Neural progenitor cell (in vitro differentiated cells): Measurements from ENCODE around the gene PHF23.

Experiments
- EZH2 ChIP-seq: fragments of 200-600 bp; sonication (generic); IDR thresholded peaks from 2 replicates; pipeline ENCODE4 v1.6.1; 2017; ENCODE audit warnings: antibody characterized with exemption, mild to moderate bottlenecking, moderate library complexity
- EZH2phosphoT487 ChIP-seq: fragments of 200-600 bp; sonication (generic); IDR thresholded peaks from 2 replicates; pipeline ENCODE4 v1.6.1; 2017; ENCODE audit warnings: antibody characterized with exemption
- TF ChIP-seq, protein P1 (sequence below): fragments of 200-600 bp; sonication (generic); IDR thresholded peaks from 2 replicates; pipeline ENCODE4 v1.5.1; 2017; ENCODE audit warnings: antibody characterized with exemption, mild to moderate bottlenecking

DNA sequence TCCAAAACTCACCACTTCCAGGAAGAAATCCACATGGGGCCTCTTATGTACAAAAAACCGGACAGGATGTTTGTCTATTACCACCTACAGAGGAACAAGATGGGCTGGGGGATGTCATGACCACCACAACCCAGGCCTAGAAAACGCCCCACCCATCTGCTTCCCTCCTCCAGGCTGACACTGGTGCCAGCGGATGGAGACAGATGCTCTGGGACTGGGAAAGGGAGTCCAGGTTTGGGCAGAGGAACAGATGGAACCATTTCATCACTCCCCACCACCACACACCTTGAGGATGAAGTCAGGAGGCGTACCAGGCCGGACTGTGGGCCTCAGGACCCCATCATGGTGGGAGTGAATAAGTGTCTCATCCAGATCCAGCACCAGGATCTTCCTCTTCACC lies 7.5 kb upstream of the PHF23 start:
- TF ChIP-seq, protein P1, sequence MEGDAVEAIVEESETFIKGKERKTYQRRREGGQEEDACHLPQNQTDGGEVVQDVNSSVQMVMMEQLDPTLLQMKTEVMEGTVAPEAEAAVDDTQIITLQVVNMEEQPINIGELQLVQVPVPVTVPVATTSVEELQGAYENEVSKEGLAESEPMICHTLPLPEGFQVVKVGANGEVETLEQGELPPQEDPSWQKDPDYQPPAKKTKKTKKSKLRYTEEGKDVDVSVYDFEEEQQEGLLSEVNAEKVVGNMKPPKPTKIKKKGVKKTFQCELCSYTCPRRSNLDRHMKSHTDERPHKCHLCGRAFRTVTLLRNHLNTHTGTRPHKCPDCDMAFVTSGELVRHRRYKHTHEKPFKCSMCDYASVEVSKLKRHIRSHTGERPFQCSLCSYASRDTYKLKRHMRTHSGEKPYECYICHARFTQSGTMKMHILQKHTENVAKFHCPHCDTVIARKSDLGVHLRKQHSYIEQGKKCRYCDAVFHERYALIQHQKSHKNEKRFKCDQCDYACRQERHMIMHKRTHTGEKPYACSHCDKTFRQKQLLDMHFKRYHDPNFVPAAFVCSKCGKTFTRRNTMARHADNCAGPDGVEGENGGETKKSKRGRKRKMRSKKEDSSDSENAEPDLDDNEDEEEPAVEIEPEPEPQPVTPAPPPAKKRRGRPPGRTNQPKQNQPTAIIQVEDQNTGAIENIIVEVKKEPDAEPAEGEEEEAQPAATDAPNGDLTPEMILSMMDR, result no peak
- TF ChIP-seq EZH2, result no peak
- TF ChIP-seq EZH2phosphoT487, result no peak
